HFF-Myc (cell line): Measurements from ENCODE around the gene NKX1-1.
"Not testable (repeated sequence)": the region's sequence is repeated elsewhere in the genome, so short reads cannot be mapped to it uniquely, and the experiment has no call there.

Experiments
- DNase-seq: peaks from one replicate; pipeline ENCODE4 v3.0.0-alpha.2; 2011; ENCODE audit warnings: low read depth; ENCODE audit errors: extremely low read depth
- H3K4me3 ChIP-seq: replicated peaks from 2 replicates; pipeline ENCODE4 v1.5.1; 2011; ENCODE audit warnings: low read depth, mild to moderate bottlenecking, control low read depth, low read length
- TF ChIP-seq, protein P1 (sequence below): IDR thresholded peaks from 2 replicates; pipeline ENCODE4 v1.5.1; 2012; ENCODE audit warnings: mild to moderate bottlenecking, low read depth, low read length, control low read depth; ENCODE audit errors: missing control alignments

NKX1-1 gene

DNA sequence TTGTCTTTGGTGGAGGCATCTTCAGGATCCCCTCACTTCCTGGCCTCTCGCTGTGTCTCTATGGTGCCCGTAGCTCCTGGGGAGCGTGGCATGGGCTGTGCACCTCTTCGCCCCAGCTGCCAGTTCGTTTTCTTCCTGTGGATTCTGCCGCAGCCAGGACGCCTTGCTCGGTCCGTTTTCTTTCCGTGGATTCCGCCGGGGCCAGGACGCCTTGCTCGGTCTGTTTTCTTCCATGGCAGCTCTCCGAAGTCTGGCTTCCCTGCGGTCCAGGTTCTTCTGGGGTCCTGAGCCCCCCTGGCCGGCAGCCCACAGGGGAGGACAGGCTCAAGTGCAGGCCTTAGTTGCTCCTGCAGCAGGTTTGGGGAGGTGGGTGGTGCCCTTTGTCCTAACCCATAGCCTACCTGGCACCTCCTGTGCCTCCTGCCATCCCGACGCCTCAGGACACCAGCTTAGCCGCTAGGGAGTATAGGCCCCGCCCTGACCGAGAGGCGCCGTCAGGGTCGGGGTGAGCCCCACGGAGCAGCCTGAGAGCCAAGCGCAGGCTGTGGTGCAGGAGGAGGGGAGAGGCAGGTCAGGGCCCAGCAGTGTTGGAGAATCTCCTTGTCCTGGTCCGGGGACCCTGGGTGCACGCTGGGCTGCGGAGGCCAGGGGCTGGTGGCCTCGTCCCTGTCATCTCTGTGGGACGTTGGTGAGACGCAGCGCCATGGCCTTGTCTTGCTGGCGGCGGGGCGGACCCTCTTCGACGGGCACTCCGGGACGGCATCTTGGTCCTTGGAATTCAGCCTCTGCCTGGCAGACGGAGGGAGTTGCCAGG is 32.1 kb downstream of the NKX1-1 start:
- TF ChIP-seq, protein P1, sequence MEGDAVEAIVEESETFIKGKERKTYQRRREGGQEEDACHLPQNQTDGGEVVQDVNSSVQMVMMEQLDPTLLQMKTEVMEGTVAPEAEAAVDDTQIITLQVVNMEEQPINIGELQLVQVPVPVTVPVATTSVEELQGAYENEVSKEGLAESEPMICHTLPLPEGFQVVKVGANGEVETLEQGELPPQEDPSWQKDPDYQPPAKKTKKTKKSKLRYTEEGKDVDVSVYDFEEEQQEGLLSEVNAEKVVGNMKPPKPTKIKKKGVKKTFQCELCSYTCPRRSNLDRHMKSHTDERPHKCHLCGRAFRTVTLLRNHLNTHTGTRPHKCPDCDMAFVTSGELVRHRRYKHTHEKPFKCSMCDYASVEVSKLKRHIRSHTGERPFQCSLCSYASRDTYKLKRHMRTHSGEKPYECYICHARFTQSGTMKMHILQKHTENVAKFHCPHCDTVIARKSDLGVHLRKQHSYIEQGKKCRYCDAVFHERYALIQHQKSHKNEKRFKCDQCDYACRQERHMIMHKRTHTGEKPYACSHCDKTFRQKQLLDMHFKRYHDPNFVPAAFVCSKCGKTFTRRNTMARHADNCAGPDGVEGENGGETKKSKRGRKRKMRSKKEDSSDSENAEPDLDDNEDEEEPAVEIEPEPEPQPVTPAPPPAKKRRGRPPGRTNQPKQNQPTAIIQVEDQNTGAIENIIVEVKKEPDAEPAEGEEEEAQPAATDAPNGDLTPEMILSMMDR: no peak

DNA sequence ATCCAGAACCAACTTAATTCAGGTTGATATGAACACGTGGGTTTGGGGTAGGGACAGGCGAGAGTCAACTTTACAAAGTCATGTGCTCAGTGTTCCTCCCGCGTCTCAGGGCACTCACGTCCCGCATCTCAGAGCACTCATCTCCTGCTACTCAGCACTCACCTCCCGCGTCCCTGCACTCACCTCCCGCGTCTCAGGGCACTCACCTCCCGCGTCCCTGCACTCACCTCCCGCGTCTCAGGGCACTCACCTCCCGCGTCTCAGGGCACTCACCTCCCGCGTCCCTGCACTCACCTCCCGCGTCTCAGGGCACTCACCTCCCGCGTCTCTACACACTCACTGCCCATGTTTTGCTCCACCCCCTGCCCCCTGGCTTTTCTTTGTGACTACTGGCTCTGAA is 33.7 kb downstream of the NKX1-1 start:
- not testable (repeated sequence) for DNase-seq, H3K4me3 ChIP-seq

More for the DNA sequence above, 32.1 kb downstream of the NKX1-1 start:
- no peak for DNase-seq
- H3K4me3 ChIP-seq: no peak overlapping the region

- no peak for DNase-seq
- TF ChIP-seq, protein P1: no peak
Observed at GRCh38 chr4:1371176-1372165, 34.8 kb downstream of the NKX1-1 start.

DNA sequence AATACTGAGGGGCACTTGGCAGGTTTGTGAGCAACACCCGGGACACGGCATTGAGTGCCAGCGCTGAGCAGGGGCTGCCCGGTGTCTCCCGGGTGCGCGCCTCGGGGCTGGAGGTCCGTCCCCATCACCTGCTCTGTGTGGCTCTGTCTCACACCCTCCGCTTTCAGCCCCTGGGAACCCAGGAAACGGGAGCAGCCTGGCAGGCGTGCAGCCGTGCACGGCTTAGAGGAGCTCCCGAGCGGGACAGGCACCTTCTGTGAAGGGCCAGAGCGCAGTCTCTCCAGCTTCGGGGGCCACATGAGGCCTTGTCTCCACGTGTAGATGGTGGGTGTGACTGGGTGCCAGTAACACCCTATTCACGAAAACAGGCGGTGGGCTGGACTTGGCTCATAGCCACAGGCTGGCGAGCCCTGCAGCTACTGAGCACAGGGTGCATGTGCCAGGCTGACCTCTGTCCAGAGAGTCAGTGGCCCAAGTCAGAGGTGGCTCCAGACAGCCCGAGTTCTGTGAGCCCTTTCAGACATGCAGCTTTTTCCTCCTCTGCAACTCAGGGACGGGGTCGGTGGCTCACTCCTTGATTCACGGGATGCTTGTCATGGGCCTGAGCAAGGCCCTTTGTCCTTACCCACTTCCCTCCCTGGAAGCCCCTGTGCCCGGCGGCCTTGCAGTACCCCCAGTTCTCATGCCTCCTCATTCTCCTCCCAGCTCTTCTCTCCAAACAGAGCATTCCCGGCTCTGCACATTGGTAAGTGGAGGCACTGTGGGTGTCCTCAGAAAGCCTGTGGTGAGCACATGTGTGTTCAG is 35.7 kb downstream of the NKX1-1 start:
- DNase-seq: no peak
- TF ChIP-seq, protein P1: no peak
- no peak overlapping the region for H3K4me3 ChIP-seq

More at GRCh38 chr4:1371176-1372165, 34.8 kb downstream of the NKX1-1 start:
- no peak overlapping the region for H3K4me3 ChIP-seq

GRCh38 chr4:1369479-1370079 is 36.7 kb downstream of the NKX1-1 start:
- TF ChIP-seq, protein P1: no peak
- no peak overlapping the region for H3K4me3 ChIP-seq
- no peak for DNase-seq

GRCh38 chr4:1369091-1369450 is 37.2 kb downstream of the NKX1-1 start:
- no peak overlapping the region for H3K4me3 ChIP-seq
- TF ChIP-seq, protein P1: no peak
- DNase-seq: no peak
